Fibroblast of the aortic adventitia (primary cell): Measurements from ENCODE around the gene TSPAN18. TPM values are rescaled to one million over a fixed set of nuclear protein-coding genes. Genes with fewer than 3 reads are reported as not detected.

Experiments
- DNase-seq: peaks from one replicate; pipeline ENCODE4 v3.0.0-alpha.2; 2010; ENCODE audit warnings: low read depth
- H3K4me3 ChIP-seq: 2 replicates; pipeline ENCODE4 v1.5.1; 2011; ENCODE audit warnings: low read depth, mild to moderate bottlenecking, control low read depth, low read length, moderate library complexity
- CTCF ChIP-seq: IDR thresholded peaks from 2 replicates; pipeline ENCODE4 v1.5.1; 2011; ENCODE audit warnings: mild to moderate bottlenecking, low read length, control low read depth, inconsistent platforms; ENCODE audit not compliant: insufficient read depth
- total RNA-seq: library from RNA; depleted of rRNA; stranded (reverse); fragments of >200 nt; gene quantifications from 2 replicates; pipeline ENCODE4 v1.2.3, GENCODE V29; 2012; ENCODE audit warnings: low replicate concordance

Gene TSPAN18
- total RNA-seq, 1 donor = under 0.01 TPM

GRCh38 chr11:44743326-44743725 lies 16.6 kb downstream of the TSPAN18 start:
- H3K4me3 ChIP-seq = no peak overlapping the region
- DNase-seq = no peak
- TF ChIP-seq CTCF = no peak

GRCh38 chr11:44743959-44744557 lies 17.3 kb downstream of the TSPAN18 start:
- DNase-seq = no peak
- no peak overlapping the region for H3K4me3 ChIP-seq
- no peak for TF ChIP-seq CTCF

GRCh38 chr11:44746894-44747293 lies 20.1 kb downstream of the TSPAN18 start:
- no peak for DNase-seq
- TF ChIP-seq CTCF = no peak

GRCh38 chr11:44747316-44747715 lies 20.6 kb downstream of the TSPAN18 start:
- DNase-seq = peak; percentile 35
- TF ChIP-seq CTCF = no peak
- H3K4me3 ChIP-seq = no peak overlapping the region

More at GRCh38 chr11:44746894-44747293, 20.1 kb downstream of the TSPAN18 start:
- no peak overlapping the region for H3K4me3 ChIP-seq

- DNase-seq = no peak
- no peak for TF ChIP-seq CTCF
- H3K4me3 ChIP-seq = no peak overlapping the region
Observed at GRCh38 chr11:44747836-44748235, 21.1 kb downstream of the TSPAN18 start.

- no peak for TF ChIP-seq CTCF
- no peak overlapping the region for H3K4me3 ChIP-seq
- no peak for DNase-seq
Observed at GRCh38 chr11:44748606-44749005, 21.8 kb downstream of the TSPAN18 start.

- no peak for DNase-seq
- TF ChIP-seq CTCF = no peak
- H3K4me3 ChIP-seq = no peak overlapping the region
Observed at GRCh38 chr11:44749189-44749588, 22.4 kb downstream of the TSPAN18 start.
